ENCODE results near the gene APOBEC3A. TPM values are rescaled to one million over a fixed set of nuclear protein-coding genes. Genes with fewer than 3 reads are reported as not detected.

APOBEC3A gene
- total RNA-seq, 3 donors from 2014 or later, result 0.92 to 23.6 (median 2.5) TPM

DNA sequence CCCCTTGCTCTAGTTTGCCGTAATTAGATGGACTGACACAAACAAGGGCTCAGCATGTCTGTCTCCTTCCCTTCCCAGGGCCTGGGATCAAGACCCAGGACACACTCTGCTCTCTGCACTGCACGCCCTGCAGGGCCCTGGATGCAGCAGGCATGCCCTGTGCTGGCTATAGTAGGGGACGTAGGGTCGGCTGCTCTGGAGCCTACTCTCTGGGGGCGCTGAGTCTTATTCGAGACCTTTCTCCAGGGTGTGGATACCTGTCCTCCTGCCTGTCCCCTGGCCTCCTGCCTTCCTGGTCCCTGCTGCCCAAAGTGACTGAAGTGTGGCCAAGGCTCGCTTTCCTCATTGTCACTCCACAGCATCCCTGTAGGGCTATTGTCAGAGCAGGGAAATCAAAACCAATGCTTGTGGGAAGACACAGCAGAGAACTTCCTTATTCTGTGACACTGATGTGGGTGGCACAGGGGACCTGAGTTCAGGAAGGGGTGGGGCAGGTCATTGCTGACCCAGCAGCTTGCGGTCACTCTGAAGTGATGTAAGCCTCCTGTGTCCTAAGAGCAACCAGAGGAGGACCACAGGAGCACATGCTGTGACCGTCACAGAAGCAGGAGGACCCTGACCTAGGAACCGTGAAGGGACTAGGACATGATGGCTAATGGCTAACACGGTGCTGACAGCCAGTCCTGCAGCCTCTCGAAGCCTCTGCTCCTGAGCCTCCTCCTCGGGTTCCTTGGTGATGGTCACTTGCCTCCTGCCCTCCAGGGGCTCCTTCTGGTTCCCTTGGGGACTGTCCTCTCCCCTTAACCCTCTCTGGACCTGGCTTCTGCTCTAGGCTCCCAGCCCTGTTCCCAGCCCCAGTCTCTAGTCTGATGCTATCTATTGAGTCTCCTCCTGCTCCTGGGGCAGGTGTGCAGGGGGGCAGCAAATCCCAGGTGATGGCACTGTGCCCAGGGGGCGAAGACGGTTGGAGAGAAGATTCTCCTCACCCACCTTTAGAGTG is 10.3 kb downstream of the APOBEC3A start:
- Histone ChIP-seq H3K9me3 (no peaks in the 10 kb centered on the region), H3K4me3 (no peak overlapping the region), H3K36me3 (ENCODE audit: low read depth) (no peaks in the 10 kb centered on the region), H3K4me1 (ENCODE audit: low read depth) (peaks cover 5% of the 10 kb centered on the region)
- intact Hi-C loops (cut with DNase I, micrococcal nuclease), result no loop called here
- TF ChIP-seq, protein P1, sequence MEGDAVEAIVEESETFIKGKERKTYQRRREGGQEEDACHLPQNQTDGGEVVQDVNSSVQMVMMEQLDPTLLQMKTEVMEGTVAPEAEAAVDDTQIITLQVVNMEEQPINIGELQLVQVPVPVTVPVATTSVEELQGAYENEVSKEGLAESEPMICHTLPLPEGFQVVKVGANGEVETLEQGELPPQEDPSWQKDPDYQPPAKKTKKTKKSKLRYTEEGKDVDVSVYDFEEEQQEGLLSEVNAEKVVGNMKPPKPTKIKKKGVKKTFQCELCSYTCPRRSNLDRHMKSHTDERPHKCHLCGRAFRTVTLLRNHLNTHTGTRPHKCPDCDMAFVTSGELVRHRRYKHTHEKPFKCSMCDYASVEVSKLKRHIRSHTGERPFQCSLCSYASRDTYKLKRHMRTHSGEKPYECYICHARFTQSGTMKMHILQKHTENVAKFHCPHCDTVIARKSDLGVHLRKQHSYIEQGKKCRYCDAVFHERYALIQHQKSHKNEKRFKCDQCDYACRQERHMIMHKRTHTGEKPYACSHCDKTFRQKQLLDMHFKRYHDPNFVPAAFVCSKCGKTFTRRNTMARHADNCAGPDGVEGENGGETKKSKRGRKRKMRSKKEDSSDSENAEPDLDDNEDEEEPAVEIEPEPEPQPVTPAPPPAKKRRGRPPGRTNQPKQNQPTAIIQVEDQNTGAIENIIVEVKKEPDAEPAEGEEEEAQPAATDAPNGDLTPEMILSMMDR (IDR thresholded peaks at IDR 0.05), result no peak
- DNase-seq, result peak in 2 of 3 donors; percentile 44 to 73
- peak; percentile 26 for ATAC-seq

DNA sequence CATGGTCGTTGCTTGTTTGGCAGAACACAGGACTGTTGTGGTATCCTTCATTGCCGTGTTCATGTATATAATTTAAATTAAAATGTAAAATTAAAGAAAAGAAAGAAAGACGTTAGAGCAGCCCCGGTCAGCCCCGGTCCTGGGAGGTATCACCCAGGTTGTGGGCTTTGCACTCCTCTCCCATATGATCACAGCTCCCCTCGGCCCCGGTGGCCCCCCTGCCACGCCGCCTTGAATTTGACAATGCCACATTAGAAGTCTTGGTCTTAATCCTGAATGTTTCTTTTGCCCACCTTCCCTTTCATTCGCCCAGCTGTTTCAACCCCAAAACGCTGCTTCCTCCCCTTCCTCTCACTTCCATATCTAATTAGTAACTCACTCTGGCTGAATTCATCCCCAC is 11.4 kb downstream of the APOBEC3A start:
- ATAC-seq, result no peak
- TF ChIP-seq, protein P1 (IDR thresholded peaks at IDR 0.05), result no peak
- Histone ChIP-seq H3K36me3 (ENCODE audit: low read depth) (no peaks in the 10 kb centered on the region), H3K4me1 (ENCODE audit: low read depth) (peaks cover 5% of the 10 kb centered on the region), H3K9me3 (no peaks in the 10 kb centered on the region), H3K4me3 (no peak overlapping the region)
- DNase-seq, result peak in 1 of 3 donors; percentile 24
- intact Hi-C loops (cut with DNase I, micrococcal nuclease), result no loop called here

- peak; percentile 46 for ATAC-seq
- Histone ChIP-seq H3K36me3 (ENCODE audit: low read depth) (no peaks in the 10 kb centered on the region), H3K4me1 (ENCODE audit: low read depth) (no peaks in the 10 kb centered on the region), H3K4me3 (no peak overlapping the region), H3K9me3 (no peaks in the 10 kb centered on the region)
- DNase-seq, result peak in 1 of 3 donors; percentile 12
- intact Hi-C loops (cut with DNase I, micrococcal nuclease), result no loop called here
- TF ChIP-seq, protein P1 (IDR thresholded peaks at IDR 0.05), result no peak
These were observed 13.1 kb downstream of the APOBEC3A start for GRCh38 chr22:38970551-38970950.

- TF ChIP-seq, protein P1 (IDR thresholded peaks at IDR 0.05), result no peak
- intact Hi-C loops (cut with DNase I, micrococcal nuclease), result no loop called here
- ATAC-seq, result no peak
- H3K36me3 ChIP-seq (ENCODE audit: low read depth), result no peaks in the 10 kb centered on the region
- no peak for DNase-seq
- no peak overlapping the region for H3K4me3 ChIP-seq
- no peaks in the 10 kb centered on the region for H3K4me1 ChIP-seq (ENCODE audit: low read depth)
- no peaks in the 10 kb centered on the region for H3K9me3 ChIP-seq
These were observed 13.8 kb downstream of the APOBEC3A start for GRCh38 chr22:38971202-38971601.

DNA sequence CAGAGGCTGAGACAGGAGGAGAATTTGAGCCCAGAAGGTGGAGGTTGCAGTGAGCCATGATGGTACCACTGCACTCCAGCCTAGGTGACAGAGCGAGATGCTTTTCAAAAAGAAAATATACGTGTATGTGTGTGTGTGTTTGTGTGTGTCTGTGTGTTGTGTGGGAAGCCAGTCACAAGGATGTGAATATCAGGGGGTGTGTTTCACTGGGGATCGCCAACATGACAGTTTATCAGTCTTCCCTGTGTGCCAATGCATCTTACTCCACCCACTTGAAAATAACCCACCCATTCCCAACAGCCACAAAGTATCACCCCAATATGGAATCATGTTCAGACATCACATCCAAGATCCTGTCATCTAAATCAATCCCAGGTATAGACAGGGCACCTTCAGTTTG is 14.4 kb downstream of the APOBEC3A start:
- H3K9me3 ChIP-seq, result no peaks in the 10 kb centered on the region
- no peaks in the 10 kb centered on the region for H3K36me3 ChIP-seq (ENCODE audit: low read depth)
- intact Hi-C loops (cut with DNase I, micrococcal nuclease), result no loop called here
- no peaks in the 10 kb centered on the region for H3K4me1 ChIP-seq (ENCODE audit: low read depth)
- ATAC-seq (no peak), DNase-seq (no peak)
- H3K4me3 ChIP-seq, result no peak overlapping the region
- TF ChIP-seq, protein P1 (IDR thresholded peaks at IDR 0.05), result no peak

All from mucosa of descending colon (tissue), 3 donors.